Right lobe of liver (tissue), 4 donors: Measurements from ENCODE around the gene RGL1.

Experiments used
- POLR2A ChIP-seq: fragments of 450-650 bp; IDR thresholded peaks from one replicate; pipeline ENCODE4 v1.6.1; 2017; ENCODE audit warnings: antibody characterized with exemption, mild to moderate bottlenecking
- TF ChIP-seq, protein P1 (sequence below), 4 donors: fragments of 200-600 bp in 3 of 4; fragments of 450-650 bp in 1 of 4; IDR thresholded peaks; one replicate each; pipeline versions ENCODE4 v1.5.1 to v1.8.0; 2016 to 2022; ENCODE audit warnings: antibody characterized with exemption in 4 of 4, mild to moderate bottlenecking in 2 of 4
- donor health status: DM: no; HTN: no; CAD: no.
- donor health status: DM: no; HTN: no; CAD: no.
- donor health status: DM: no; HTN: yes; CAD: no.

DNA sequence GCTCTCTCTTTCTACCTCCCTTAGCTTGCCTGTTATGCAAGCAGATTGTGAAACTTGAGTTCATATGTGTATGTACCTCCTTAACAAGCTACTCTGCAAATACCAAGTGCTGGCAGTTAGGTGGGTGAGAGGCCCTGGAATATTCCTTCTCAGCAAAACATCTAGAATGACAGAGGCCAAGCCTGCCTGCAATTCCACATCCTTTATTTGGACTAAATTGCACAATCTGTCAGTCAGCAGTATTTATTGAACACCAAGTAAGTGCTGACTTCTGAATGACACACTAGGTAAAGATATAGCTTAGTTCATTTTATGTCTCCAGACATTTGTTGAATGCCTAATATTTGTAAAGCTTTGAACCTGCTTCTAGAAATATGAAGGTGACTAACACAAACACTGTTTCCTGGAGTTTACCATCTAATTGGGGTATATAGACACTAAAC, 87.5 kb downstream of the RGL1 start:
- TF ChIP-seq, protein P1, sequence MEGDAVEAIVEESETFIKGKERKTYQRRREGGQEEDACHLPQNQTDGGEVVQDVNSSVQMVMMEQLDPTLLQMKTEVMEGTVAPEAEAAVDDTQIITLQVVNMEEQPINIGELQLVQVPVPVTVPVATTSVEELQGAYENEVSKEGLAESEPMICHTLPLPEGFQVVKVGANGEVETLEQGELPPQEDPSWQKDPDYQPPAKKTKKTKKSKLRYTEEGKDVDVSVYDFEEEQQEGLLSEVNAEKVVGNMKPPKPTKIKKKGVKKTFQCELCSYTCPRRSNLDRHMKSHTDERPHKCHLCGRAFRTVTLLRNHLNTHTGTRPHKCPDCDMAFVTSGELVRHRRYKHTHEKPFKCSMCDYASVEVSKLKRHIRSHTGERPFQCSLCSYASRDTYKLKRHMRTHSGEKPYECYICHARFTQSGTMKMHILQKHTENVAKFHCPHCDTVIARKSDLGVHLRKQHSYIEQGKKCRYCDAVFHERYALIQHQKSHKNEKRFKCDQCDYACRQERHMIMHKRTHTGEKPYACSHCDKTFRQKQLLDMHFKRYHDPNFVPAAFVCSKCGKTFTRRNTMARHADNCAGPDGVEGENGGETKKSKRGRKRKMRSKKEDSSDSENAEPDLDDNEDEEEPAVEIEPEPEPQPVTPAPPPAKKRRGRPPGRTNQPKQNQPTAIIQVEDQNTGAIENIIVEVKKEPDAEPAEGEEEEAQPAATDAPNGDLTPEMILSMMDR (IDR thresholded peaks at IDR 0.05): no peak
- no peak for TF ChIP-seq POLR2A
